Stimulated activated effector memory CD8-positive, alpha-beta T cell treated with anti-CD3 and anti-CD28 coated beads, Interleukin-12 subunit alpha, Interleukin-12 subunit beta, amount 100 ng/mL, for 72 hours (primary cell): ENCODE data around the gene GNB5.

Experiments
- ATAC-seq: fragments of 150-1000 bp; cut with Tn5 transposase; 2 replicates; pipeline ENCODE4 v1.10.0; 2021
- DNase-seq, 2 donors: peaks; one replicate each; pipeline ENCODE4 v3.0.0; 2021 to 2022; ENCODE audit warnings: low spot score in 2 of 2
- H3K27ac Mint-ChIP-seq: one replicate; pipeline ENCODE4 v1.8.0; 2022; ENCODE audit warnings: mild to moderate bottlenecking, mixed read lengths
- H3K36me3 Mint-ChIP-seq: one replicate; pipeline ENCODE4 v1.8.0; 2022; ENCODE audit warnings: mild to moderate bottlenecking, mixed read lengths
- H3K4me1 Mint-ChIP-seq: one replicate; pipeline ENCODE4 v1.8.0; 2022; ENCODE audit warnings: mixed read lengths
- H3K4me3 Mint-ChIP-seq: one replicate; pipeline ENCODE4 v1.8.0; 2022; ENCODE audit warnings: mild to moderate bottlenecking, mixed read lengths
- H3K9me3 Mint-ChIP-seq: one replicate; pipeline ENCODE4 v1.8.0; 2022; ENCODE audit warnings: mixed read lengths

The GNB5 gene

GRCh38 chr15:52163321-52164190 lies 27.6 kb downstream of the GNB5 start:
- no peak for ATAC-seq
- H3K4me3 Mint-ChIP-seq, result no peak overlapping the region

GRCh38 chr15:52162876-52163275 lies 28.3 kb downstream of the GNB5 start:
- H3K27ac Mint-ChIP-seq, result no peak overlapping the region
- H3K9me3 Mint-ChIP-seq, result no peaks in the 10 kb centered on the region
- H3K4me3 Mint-ChIP-seq, result no peak overlapping the region
- DNase-seq (no peak), ATAC-seq (no peak)
- H3K36me3 Mint-ChIP-seq, result peaks cover 17% of the 10 kb centered on the region
- H3K4me1 Mint-ChIP-seq, result peaks cover 25% of the 10 kb centered on the region

More at GRCh38 chr15:52163321-52164190, 27.6 kb downstream of the GNB5 start:
- H3K9me3 Mint-ChIP-seq, result no peaks in the 10 kb centered on the region
- peaks cover 31% of the 10 kb centered on the region for H3K4me1 Mint-ChIP-seq
- no peak for DNase-seq
- H3K27ac Mint-ChIP-seq, result no peak overlapping the region
- peaks cover 17% of the 10 kb centered on the region for H3K36me3 Mint-ChIP-seq

- Mint-ChIP-seq H3K4me1 (peaks cover 25% of the 10 kb centered on the region), H3K27ac (no peak overlapping the region), H3K36me3 (peaks cover 17% of the 10 kb centered on the region), H3K9me3 (no peaks in the 10 kb centered on the region), H3K4me3 (no peak overlapping the region)
- ATAC-seq, result no peak
- no peak for DNase-seq
Measured at GRCh38 chr15:52162260-52162659, 28.9 kb downstream of the GNB5 start.

GRCh38 chr15:52161406-52161966 lies 29.7 kb downstream of the GNB5 start:
- no peak for ATAC-seq
- Mint-ChIP-seq H3K9me3 (no peaks in the 10 kb centered on the region), H3K27ac (no peak overlapping the region), H3K36me3 (peaks cover 17% of the 10 kb centered on the region), H3K4me3 (no peak overlapping the region), H3K4me1 (peaks cover 20% of the 10 kb centered on the region)
- DNase-seq, result no peak

- Mint-ChIP-seq H3K4me1 (peaks cover 4% of the 10 kb centered on the region), H3K36me3 (peaks cover 17% of the 10 kb centered on the region)
- no peak for DNase-seq
Measured at GRCh38 chr15:52159645-52160044, 31.5 kb downstream of the GNB5 start.

GRCh38 chr15:52158084-52158765 lies 33.0 kb downstream of the GNB5 start:
- H3K4me3 Mint-ChIP-seq, result no peak overlapping the region
- no peak for DNase-seq
- no peak overlapping the region for H3K27ac Mint-ChIP-seq
- H3K9me3 Mint-ChIP-seq, result no peaks in the 10 kb centered on the region
- ATAC-seq, result no peak
- H3K4me1 Mint-ChIP-seq, result peaks cover 5% of the 10 kb centered on the region
- peaks cover 22% of the 10 kb centered on the region for H3K36me3 Mint-ChIP-seq

More at GRCh38 chr15:52159645-52160044, 31.5 kb downstream of the GNB5 start:
- no peak for ATAC-seq
- no peaks in the 10 kb centered on the region for H3K9me3 Mint-ChIP-seq
- no peak overlapping the region for H3K27ac Mint-ChIP-seq
- H3K4me3 Mint-ChIP-seq, result no peak overlapping the region

- Mint-ChIP-seq H3K27ac (no peak overlapping the region), H3K9me3 (no peaks in the 10 kb centered on the region), H3K4me3 (no peak overlapping the region), H3K36me3 (peaks cover 36% of the 10 kb centered on the region), H3K4me1 (peaks cover 5% of the 10 kb centered on the region)
- DNase-seq (no peak), ATAC-seq (no peak)
Measured at GRCh38 chr15:52155878-52156277, 35.3 kb downstream of the GNB5 start.

- Mint-ChIP-seq H3K4me1 (peaks cover 5% of the 10 kb centered on the region), H3K36me3 (peaks cover 43% of the 10 kb centered on the region), H3K27ac (peak overlapping the region; percentile 58), H3K4me3 (no peak overlapping the region), H3K9me3 (no peaks in the 10 kb centered on the region)
- ATAC-seq, result no peak
- DNase-seq, result no peak
Measured at GRCh38 chr15:52154896-52155865, 36.0 kb downstream of the GNB5 start.

- H3K27ac Mint-ChIP-seq, result peak overlapping the region; percentile 58
- no peaks in the 10 kb centered on the region for H3K9me3 Mint-ChIP-seq
- DNase-seq (no peak), ATAC-seq (no peak)
- no peak overlapping the region for H3K4me3 Mint-ChIP-seq
- H3K36me3 Mint-ChIP-seq, result peaks cover 45% of the 10 kb centered on the region
- H3K4me1 Mint-ChIP-seq, result peaks cover 5% of the 10 kb centered on the region
Measured at GRCh38 chr15:52153900-52154895, 37.0 kb downstream of the GNB5 start.

- peaks cover 5% of the 10 kb centered on the region for H3K4me1 Mint-ChIP-seq
- H3K4me3 Mint-ChIP-seq, result no peak overlapping the region
- H3K36me3 Mint-ChIP-seq, result peaks cover 58% of the 10 kb centered on the region
- no peaks in the 10 kb centered on the region for H3K9me3 Mint-ChIP-seq
- DNase-seq (no peak), ATAC-seq (no peak)
- H3K27ac Mint-ChIP-seq, result no peak overlapping the region
Measured at GRCh38 chr15:52151353-52151752, 39.8 kb downstream of the GNB5 start.

GRCh38 chr15:52150871-52151270 lies 40.3 kb downstream of the GNB5 start:
- H3K9me3 Mint-ChIP-seq, result no peaks in the 10 kb centered on the region
- DNase-seq, result no peak
- no peak for ATAC-seq
- H3K4me3 Mint-ChIP-seq, result no peak overlapping the region
- peaks cover 5% of the 10 kb centered on the region for H3K4me1 Mint-ChIP-seq
- H3K36me3 Mint-ChIP-seq, result peaks cover 62% of the 10 kb centered on the region
- H3K27ac Mint-ChIP-seq, result no peak overlapping the region

GRCh38 chr15:52150043-52150825 lies 41.0 kb downstream of the GNB5 start:
- Mint-ChIP-seq H3K36me3 (peaks cover 67% of the 10 kb centered on the region), H3K27ac (peak overlapping the region; percentile 48), H3K4me3 (no peak overlapping the region), H3K4me1 (peaks cover 5% of the 10 kb centered on the region), H3K9me3 (no peaks in the 10 kb centered on the region)
- ATAC-seq (no peak), DNase-seq (no peak)

- Mint-ChIP-seq H3K9me3 (no peaks in the 10 kb centered on the region), H3K4me1 (no peaks in the 10 kb centered on the region), H3K4me3 (no peak overlapping the region), H3K27ac (no peak overlapping the region), H3K36me3 (peaks cover 64% of the 10 kb centered on the region)
- DNase-seq (no peak), ATAC-seq (no peak)
Measured at GRCh38 chr15:52148403-52148802, 42.8 kb downstream of the GNB5 start.
